Tibial nerve (tissue), 4 donors: ENCODE results near the gene DRD3. TPM values are rescaled to one million over a fixed set of nuclear protein-coding genes. Genes with fewer than 3 reads are reported as not detected.

Experiments used
- DNase-seq, 2 donors: peaks; one replicate each; pipeline ENCODE4 v3.0.0-alpha.2; 2019; ENCODE audit warnings: low spot score in 2 of 2
- H3K27ac ChIP-seq, 4 donors: fragments of 200-600 bp; sonication (generic) in 3 of 4; one replicate each; pipeline ENCODE4 v1.5.1; 2017 to 2019; ENCODE audit warnings: mild to moderate bottlenecking in 1 of 4
- H3K27me3 ChIP-seq, 2 donors: fragments of 200-600 bp; sonication (generic) in 1 of 2; one replicate each; pipeline versions ENCODE4 v1.5.1 to v1.6.0; 2017 to 2019
- H3K36me3 ChIP-seq, 3 donors: fragments of 200-600 bp; sonication (generic); one replicate each; pipeline ENCODE4 v1.5.1; 2018 to 2019
- H3K4me1 ChIP-seq, 4 donors: fragments of 200-600 bp; sonication (generic) in 3 of 4; one replicate each; pipeline ENCODE4 v1.5.1; 2017 to 2019
- H3K4me3 ChIP-seq, 4 donors: fragments of 200-600 bp; sonication (generic) in 3 of 4; one replicate each; pipeline ENCODE4 v1.5.1; 2017 to 2019; ENCODE audit warnings: mild to moderate bottlenecking in 1 of 4, moderate library complexity in 1 of 4
- H3K9me3 ChIP-seq, 4 donors: fragments of 200-600 bp; sonication (generic) in 3 of 4; one replicate each; pipeline ENCODE4 v1.5.1; 2017 to 2019
- EP300 ChIP-seq, 2 donors: sonication (generic); formaldehyde crosslinking; IDR thresholded peaks; one replicate each; pipeline ENCODE4 v1.6.1; 2017; ENCODE audit warnings: antibody characterized with exemption in 2 of 2, mild to moderate bottlenecking in 1 of 2
- POLR2A ChIP-seq, 2 donors: fragments of 450-650 bp; IDR thresholded peaks; one replicate each; pipeline ENCODE4 v1.6.1; 2017; ENCODE audit warnings: antibody characterized with exemption in 2 of 2, mild to moderate bottlenecking in 2 of 2, moderate library complexity in 2 of 2
- WGBS, 2 donors: methylation state at CpG; one replicate each; pipeline ENCODE4 v1.1.5; 2018; 5-methylcytosine and 5-hydroxymethylcytosine counted together
- total RNA-seq, 4 donors: library from RNA; depleted of rRNA; stranded (reverse); fragments of >200 nt; gene quantifications; one replicate each; pipeline ENCODE4 v1.1.0, GENCODE V29; 2016
- TF ChIP-seq, protein P1 (sequence below), 5 experiments: fragments of 200-600 bp in 3 of 5; fragments of 450-650 bp in 2 of 5; sonication (generic) in 3 of 5; IDR thresholded peaks; one replicate each; pipeline ENCODE4 v1.5.1; 2016 to 2019; ENCODE audit warnings: antibody characterized with exemption in 5 of 5, mild to moderate bottlenecking in 3 of 5, moderate library complexity in 2 of 5

The DRD3 gene
- total RNA-seq, 4 donors from 2014 or later = not detected

DNA sequence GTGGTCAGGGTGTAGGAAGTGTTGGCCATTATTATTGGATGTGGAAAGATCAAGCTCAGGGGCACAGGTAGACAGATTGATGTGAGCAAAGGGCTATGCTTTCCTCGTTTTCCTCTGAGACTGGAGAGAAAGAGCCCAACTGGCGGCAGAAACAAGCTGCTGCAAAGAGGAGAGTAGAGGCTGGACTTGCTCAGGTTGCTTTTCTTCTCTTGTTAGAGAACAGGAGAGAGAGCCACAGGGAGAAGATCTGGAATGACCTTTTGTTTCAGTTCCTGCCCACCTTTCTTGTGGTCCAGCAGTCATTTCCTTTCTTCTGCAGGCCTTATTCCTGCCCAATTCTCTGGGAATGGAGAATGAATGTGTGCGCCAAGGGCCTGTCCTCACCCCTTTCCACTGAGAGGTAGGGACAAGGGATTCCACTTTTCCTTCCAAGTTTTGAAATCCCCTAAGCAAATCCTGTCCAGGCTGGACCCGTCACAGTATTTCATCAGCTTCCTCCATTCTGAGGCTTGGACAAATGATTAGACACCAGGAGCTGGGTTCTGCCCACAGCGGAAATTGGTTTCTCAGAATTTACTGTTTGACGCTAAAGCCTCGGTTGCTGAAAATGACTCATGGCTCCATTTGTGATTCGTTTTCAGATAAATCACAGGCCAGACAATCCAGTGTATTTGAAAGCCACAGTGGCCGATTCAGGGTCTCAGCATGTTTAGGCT lies 42.5 kb upstream of the DRD3 start:
- Histone ChIP-seq H3K4me1 (no peaks in the 10 kb centered on the region), H3K9me3 (peaks cover 0 to 19% (median 0%) of the 10 kb centered on the region in 4 donors), H3K4me3 (no peak overlapping the region), H3K27ac (peak overlapping the region in 1 of 4 donors; percentile 15), H3K36me3 (no peaks in the 10 kb centered on the region), H3K27me3 (no peaks in the 10 kb centered on the region)
- no peak for DNase-seq
- TF ChIP-seq EP300 (IDR thresholded peaks at IDR 0.05) = no peak
- TF ChIP-seq POLR2A (IDR thresholded peaks at IDR 0.05) = no peak
- WGBS, 2 donors = 86 to 87% methylated on average over 9 of the region's 9 CpGs

DNA sequence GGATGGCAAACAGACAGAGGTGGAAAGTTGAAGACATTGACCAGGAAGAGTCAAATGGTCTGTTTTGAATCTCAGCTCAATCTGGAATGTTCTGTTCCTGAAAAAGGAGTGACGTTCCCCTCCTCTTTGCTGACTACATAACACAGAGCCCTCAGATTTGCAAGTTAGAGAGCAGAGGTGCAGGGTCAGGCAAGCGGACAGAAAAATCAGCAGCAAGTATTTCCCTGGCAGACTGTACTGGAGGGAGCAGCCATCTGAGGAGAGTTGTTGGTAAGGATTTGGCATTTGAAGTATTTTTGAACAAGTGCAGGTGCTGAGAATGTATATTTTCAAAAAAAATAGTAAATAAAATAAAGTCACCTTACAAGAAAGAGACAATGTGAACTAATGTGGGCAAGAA lies 40.9 kb upstream of the DRD3 start:
- Histone ChIP-seq H3K4me3 (no peak overlapping the region), H3K27me3 (no peaks in the 10 kb centered on the region), H3K9me3 (peaks cover 0 to 6% (median 0%) of the 10 kb centered on the region in 4 donors), H3K36me3 (no peaks in the 10 kb centered on the region), H3K4me1 (no peaks in the 10 kb centered on the region), H3K27ac (peak overlapping the region in 1 of 4 donors; percentile 20)
- WGBS, 2 donors = 30 to 34% methylated on average over 2 of the region's 2 CpGs
- TF ChIP-seq EP300 (IDR thresholded peaks at IDR 0.05) = peak in 1 of 2 donors; percentile 24
- TF ChIP-seq, protein P1, sequence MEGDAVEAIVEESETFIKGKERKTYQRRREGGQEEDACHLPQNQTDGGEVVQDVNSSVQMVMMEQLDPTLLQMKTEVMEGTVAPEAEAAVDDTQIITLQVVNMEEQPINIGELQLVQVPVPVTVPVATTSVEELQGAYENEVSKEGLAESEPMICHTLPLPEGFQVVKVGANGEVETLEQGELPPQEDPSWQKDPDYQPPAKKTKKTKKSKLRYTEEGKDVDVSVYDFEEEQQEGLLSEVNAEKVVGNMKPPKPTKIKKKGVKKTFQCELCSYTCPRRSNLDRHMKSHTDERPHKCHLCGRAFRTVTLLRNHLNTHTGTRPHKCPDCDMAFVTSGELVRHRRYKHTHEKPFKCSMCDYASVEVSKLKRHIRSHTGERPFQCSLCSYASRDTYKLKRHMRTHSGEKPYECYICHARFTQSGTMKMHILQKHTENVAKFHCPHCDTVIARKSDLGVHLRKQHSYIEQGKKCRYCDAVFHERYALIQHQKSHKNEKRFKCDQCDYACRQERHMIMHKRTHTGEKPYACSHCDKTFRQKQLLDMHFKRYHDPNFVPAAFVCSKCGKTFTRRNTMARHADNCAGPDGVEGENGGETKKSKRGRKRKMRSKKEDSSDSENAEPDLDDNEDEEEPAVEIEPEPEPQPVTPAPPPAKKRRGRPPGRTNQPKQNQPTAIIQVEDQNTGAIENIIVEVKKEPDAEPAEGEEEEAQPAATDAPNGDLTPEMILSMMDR (IDR thresholded peaks at IDR 0.05) = no peak
- DNase-seq = no peak

DNA sequence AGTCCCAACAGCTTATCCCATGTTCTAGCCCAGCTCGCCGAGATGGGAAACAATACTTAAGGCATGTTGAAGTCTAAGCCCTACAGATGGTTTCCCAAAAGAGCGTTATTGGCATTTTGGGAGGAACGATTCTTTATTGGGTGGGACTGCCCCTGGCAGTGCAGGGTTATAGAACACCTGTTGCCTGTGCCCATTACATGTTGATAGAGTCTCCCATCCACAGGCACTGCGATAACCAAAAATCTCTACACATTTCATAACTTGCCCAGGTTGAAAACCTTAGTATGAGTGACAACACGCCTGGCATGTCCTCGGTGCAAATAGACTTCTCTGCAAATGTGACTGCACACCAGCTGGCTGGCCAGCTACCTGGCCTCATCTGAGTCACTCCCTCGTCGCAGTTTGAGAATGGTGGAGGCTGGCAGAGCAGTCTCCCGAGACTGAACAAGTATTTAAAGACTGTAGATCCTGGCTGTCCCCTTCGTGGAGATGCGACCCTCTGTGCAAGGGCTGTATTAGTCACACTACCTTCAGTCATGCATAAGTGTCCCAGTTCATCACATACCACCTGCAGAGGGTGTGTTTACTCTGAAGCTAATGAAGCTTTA lies 39.8 kb upstream of the DRD3 start:
- Histone ChIP-seq H3K36me3 (no peaks in the 10 kb centered on the region), H3K4me3 (no peak overlapping the region), H3K27ac (peak overlapping the region in 1 of 4 donors; percentile 20), H3K4me1 (peaks cover 0 to 10% (median 0%) of the 10 kb centered on the region in 4 donors), H3K9me3 (no peaks in the 10 kb centered on the region), H3K27me3 (no peaks in the 10 kb centered on the region)
- WGBS, 2 donors = 86 to 88% methylated on average over 12 of the region's 12 CpGs
- DNase-seq = no peak
- TF ChIP-seq POLR2A (IDR thresholded peaks at IDR 0.05) (no peak), EP300 (IDR thresholded peaks at IDR 0.05) (no peak)
- TF ChIP-seq, protein P1 (IDR thresholded peaks at IDR 0.05) = no peak

DNA sequence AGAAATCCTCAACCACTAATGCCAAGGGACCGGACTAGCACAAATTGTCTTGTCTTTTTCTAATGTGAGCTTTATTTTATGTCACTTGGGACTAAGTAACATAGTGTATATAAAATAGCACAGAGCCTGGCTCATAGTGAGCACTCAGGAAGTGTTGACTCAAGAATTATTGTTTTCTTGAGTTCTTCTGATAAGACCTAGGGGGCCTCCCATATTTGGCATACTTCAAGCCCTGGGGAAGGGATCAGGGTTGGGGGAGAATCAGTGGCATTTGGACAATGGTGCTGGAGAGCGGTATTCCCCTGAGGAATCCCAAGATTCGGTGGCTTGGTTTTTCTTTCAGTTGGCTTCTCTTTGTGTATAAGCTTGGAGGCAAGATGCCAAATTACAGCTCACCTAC lies 39.2 kb upstream of the DRD3 start:
- Histone ChIP-seq H3K4me3 (no peak overlapping the region), H3K27me3 (no peaks in the 10 kb centered on the region), H3K4me1 (peaks cover 0 to 15% (median 2%) of the 10 kb centered on the region in 4 donors), H3K36me3 (no peaks in the 10 kb centered on the region), H3K27ac (no peak overlapping the region), H3K9me3 (no peaks in the 10 kb centered on the region)
- DNase-seq = no peak
- WGBS, 2 donors = 88 to 92% methylated on average over 3 of the region's 3 CpGs
- TF ChIP-seq POLR2A (IDR thresholded peaks at IDR 0.05) = no peak
- TF ChIP-seq, protein P1 (IDR thresholded peaks at IDR 0.05) = no peak
- no peak for TF ChIP-seq EP300 (IDR thresholded peaks at IDR 0.05)

DNA sequence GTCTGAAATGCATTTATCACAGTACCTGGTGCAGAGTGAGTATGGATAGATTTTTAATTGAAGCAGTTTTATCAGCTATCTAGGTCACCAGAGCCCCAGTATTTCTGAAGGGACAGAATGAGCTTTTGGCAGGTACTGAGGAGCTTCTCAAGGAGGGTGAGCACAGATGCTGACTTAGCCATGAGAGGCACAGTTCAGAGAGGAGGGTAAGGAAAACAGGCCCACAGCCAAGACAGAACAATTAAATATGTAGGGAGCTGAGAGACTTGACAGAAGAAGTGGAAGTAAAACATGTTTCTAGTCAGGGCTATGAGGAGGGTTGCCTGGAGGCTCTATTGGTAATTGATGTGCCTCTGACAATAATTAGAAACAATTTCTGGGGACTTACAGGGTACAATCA lies 38.4 kb upstream of the DRD3 start:
- peaks cover 0 to 15% (median 3%) of the 10 kb centered on the region in 4 donors for H3K4me1 ChIP-seq
- H3K36me3 ChIP-seq = no peaks in the 10 kb centered on the region
- H3K27ac ChIP-seq = no peak overlapping the region
- H3K4me3 ChIP-seq = no peak overlapping the region
- no peak for TF ChIP-seq POLR2A (IDR thresholded peaks at IDR 0.05)
- TF ChIP-seq EP300 (IDR thresholded peaks at IDR 0.05) = no peak
- TF ChIP-seq, protein P1 (IDR thresholded peaks at IDR 0.05) = no peak
- no peaks in the 10 kb centered on the region for H3K9me3 ChIP-seq
- no peak for DNase-seq
- H3K27me3 ChIP-seq = no peaks in the 10 kb centered on the region
